ENCODE data around the gene CERS3.

CERS3 gene

GRCh38 chr15:100533886-100534285 lies 5.1 kb upstream of the CERS3 start:
- in situ Hi-C loops (cut with MboI; ENCODE audit: low pct_unique_long_range_greater_than_20kb, low sequenced_read_pairs), result no loop called here
- no peak for DNase-seq

- no peak for DNase-seq
- in situ Hi-C loops (cut with MboI; ENCODE audit: low pct_unique_long_range_greater_than_20kb, low sequenced_read_pairs), result no loop called here
Measured at GRCh38 chr15:100531823-100532327, 3.1 kb upstream of the CERS3 start.

- no peak for DNase-seq
Measured at GRCh38 chr15:100531204-100531603, 2.5 kb upstream of the CERS3 start.

GRCh38 chr15:100529556-100529955 lies 806 bp upstream of the CERS3 start:
- no peak for DNase-seq
- in situ Hi-C loops (cut with MboI; ENCODE audit: low pct_unique_long_range_greater_than_20kb, low sequenced_read_pairs), result no loop called here

More at GRCh38 chr15:100531204-100531603, 2.5 kb upstream of the CERS3 start:
- in situ Hi-C loops (cut with MboI; ENCODE audit: low pct_unique_long_range_greater_than_20kb, low sequenced_read_pairs), result no loop called here

- in situ Hi-C loops (cut with MboI; ENCODE audit: low pct_unique_long_range_greater_than_20kb, low sequenced_read_pairs), result no loop called here
- DNase-seq, result no peak
Measured at GRCh38 chr15:100526027-100526481, 2.7 kb downstream of the CERS3 start.

GRCh38 chr15:100525436-100525835 lies 3.3 kb downstream of the CERS3 start:
- no peak for DNase-seq
- in situ Hi-C loops (cut with MboI; ENCODE audit: low pct_unique_long_range_greater_than_20kb, low sequenced_read_pairs), result no loop called here

- in situ Hi-C loops (cut with MboI; ENCODE audit: low pct_unique_long_range_greater_than_20kb, low sequenced_read_pairs), result no loop called here
- no peak for DNase-seq
Measured at GRCh38 chr15:100524326-100524725, 4.4 kb downstream of the CERS3 start.

- DNase-seq, result no peak
- in situ Hi-C loops (cut with MboI; ENCODE audit: low pct_unique_long_range_greater_than_20kb, low sequenced_read_pairs), result no loop called here
Measured at GRCh38 chr15:100521907-100522306, 6.8 kb downstream of the CERS3 start.

- in situ Hi-C loops (cut with MboI; ENCODE audit: low pct_unique_long_range_greater_than_20kb, low sequenced_read_pairs), result no loop called here
Measured at GRCh38 chr15:100520132-100520921, 8.4 kb downstream of the CERS3 start.

GRCh38 chr15:100517846-100518245 lies 10.9 kb downstream of the CERS3 start:
- no peak for DNase-seq
- in situ Hi-C loops (cut with MboI; ENCODE audit: low pct_unique_long_range_greater_than_20kb, low sequenced_read_pairs), result no loop called here

More at GRCh38 chr15:100520132-100520921, 8.4 kb downstream of the CERS3 start:
- peak; percentile 68 for DNase-seq

GRCh38 chr15:100516643-100517512 lies 11.9 kb downstream of the CERS3 start:
- in situ Hi-C loops (cut with MboI; ENCODE audit: low pct_unique_long_range_greater_than_20kb, low sequenced_read_pairs), result no loop called here
- no peak for DNase-seq

GRCh38 chr15:100515758-100516157 lies 13.0 kb downstream of the CERS3 start:
- DNase-seq, result no peak
- in situ Hi-C loops (cut with MboI; ENCODE audit: low pct_unique_long_range_greater_than_20kb, low sequenced_read_pairs), result no loop called here

- no peak for DNase-seq
- in situ Hi-C loops (cut with MboI; ENCODE audit: low pct_unique_long_range_greater_than_20kb, low sequenced_read_pairs), result no loop called here
Measured at GRCh38 chr15:100508641-100509300, 20.0 kb downstream of the CERS3 start.

- in situ Hi-C loops (cut with MboI; ENCODE audit: low pct_unique_long_range_greater_than_20kb, low sequenced_read_pairs), result no loop called here
Measured at GRCh38 chr15:100502651-100503050, 26.1 kb downstream of the CERS3 start.

GRCh38 chr15:100501117-100501516 lies 27.6 kb downstream of the CERS3 start:
- in situ Hi-C loops (cut with MboI; ENCODE audit: low pct_unique_long_range_greater_than_20kb, low sequenced_read_pairs), result no loop called here
- no peak for DNase-seq

More at GRCh38 chr15:100502651-100503050, 26.1 kb downstream of the CERS3 start:
- DNase-seq, result no peak

GRCh38 chr15:100500226-100500990 lies 28.3 kb downstream of the CERS3 start:
- no peak for DNase-seq
- in situ Hi-C loops (cut with MboI; ENCODE audit: low pct_unique_long_range_greater_than_20kb, low sequenced_read_pairs), result no loop called here

- in situ Hi-C loops (cut with MboI; ENCODE audit: low pct_unique_long_range_greater_than_20kb, low sequenced_read_pairs), result no loop called here
- no peak for DNase-seq
Measured at GRCh38 chr15:100495861-100496260, 32.9 kb downstream of the CERS3 start.

- no peak for DNase-seq
- in situ Hi-C loops (cut with MboI; ENCODE audit: low pct_unique_long_range_greater_than_20kb, low sequenced_read_pairs), result no loop called here
Measured at GRCh38 chr15:100493213-100493612, 35.5 kb downstream of the CERS3 start.

- no peak for DNase-seq
- in situ Hi-C loops (cut with MboI; ENCODE audit: low pct_unique_long_range_greater_than_20kb, low sequenced_read_pairs), result no loop called here
Measured at GRCh38 chr15:100484443-100484842, 44.3 kb downstream of the CERS3 start.

Measured in KBM-7 (cell line).